ENCODE measurements around the gene MRPS34. TPM values are rescaled to one million over a fixed set of nuclear protein-coding genes. Genes with fewer than 3 reads are reported as not detected.

Gene MRPS34
- total and polyA plus RNA-seq, 9 of the 15 experiments (the other 6 are each of a cell fraction or from before 2014, with no cell fraction given): 5.2 to 334 (median 92.8) TPM

DNA sequence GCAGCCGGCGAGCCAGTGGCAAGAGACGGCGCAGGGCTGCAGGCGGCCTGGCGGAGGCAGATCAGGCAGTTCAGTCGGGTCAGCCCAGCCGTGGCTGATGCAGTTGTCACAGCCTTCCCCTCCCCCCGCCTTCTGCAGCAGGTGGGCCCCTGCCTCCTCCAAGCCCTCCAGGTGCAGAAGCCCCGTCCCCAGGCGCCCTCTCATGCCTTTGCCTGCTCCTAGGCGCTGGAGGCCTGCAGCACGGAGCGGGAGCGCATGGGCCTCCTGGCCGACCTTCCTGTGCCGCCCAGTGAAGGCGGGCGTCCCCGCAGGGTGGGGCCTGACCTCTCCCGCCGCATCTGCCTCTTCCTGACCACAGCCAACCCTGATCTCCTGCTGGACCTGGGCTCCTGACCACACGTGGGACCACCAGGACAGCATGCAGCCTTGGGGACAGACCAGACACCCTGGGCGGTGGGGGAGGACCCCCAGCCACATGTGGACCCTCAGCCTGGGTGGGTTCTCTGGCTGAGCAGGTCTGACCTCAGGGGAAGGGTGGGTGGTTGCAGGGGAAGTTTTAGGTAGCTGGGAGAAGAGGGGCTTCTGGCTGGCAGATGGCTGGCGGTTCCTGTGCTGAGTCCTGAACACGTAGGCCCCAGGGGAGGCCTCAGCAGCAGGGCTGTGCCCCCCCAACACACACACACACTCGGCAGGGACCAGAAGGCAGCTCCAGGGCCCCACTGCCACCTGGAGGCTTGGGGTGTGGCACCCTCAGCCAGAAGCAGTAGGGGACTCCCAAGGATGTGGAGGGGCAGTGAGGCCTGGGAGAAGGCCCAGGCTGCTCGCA is 3.1 kb upstream of the MRPS34 start:
- ChIA-PET POLR2A (interaction anchor here (0.5 to 0.8 kb wide), 3 partner anchors 10 to 95 kb away, joined by 3 to 5 read pairs (median 3); no protein-coding TSS in a partner anchor), CTCF (ENCODE audit: low intra/inter-chr PET ratio) (no interaction called here)
- no peaks in the 10 kb centered on the region for H3K27me3 ChIP-seq (ENCODE audit: control insufficient read depth in 2 of 2, insufficient read depth in 2 of 2, low read length in 2 of 2)
- peak overlapping the region in 1 of 2 experiments; percentile 93; a peak in 1 of 4 replicates for H3K9ac ChIP-seq (ENCODE audit: insufficient read depth in 1 of 2, low read depth in 2 of 2, low read length in 2 of 2)
- H3K79me2 ChIP-seq (ENCODE audit: control insufficient read depth, insufficient read depth, low read length): peaks cover 39% of the 10 kb centered on the region
- intact Hi-C loops (cut with micrococcal nuclease) (no loop called here), in situ Hi-C loops (cut with MboI) (no loop called here)
- peaks cover 6% of the 10 kb centered on the region; the same call in 1 of the 2 replicates for H4K20me1 ChIP-seq (replicated peaks; ENCODE audit: control insufficient read depth, insufficient read depth, low read length)
- no TSS peak for BruUV-seq (replicated peaks)
- ATAC-seq: no peak
- H3K9me1 ChIP-seq (ENCODE audit: control insufficient read depth, insufficient read depth, low read length): peaks cover 2% of the 10 kb centered on the region
- 83% methylated on average over 23 of the region's 28 CpGs for WGBS (ENCODE audit: insufficient coverage, low coverage, missing lambda C conversion rate)
- TF ChIP-seq POLR2B (IDR thresholded peaks at IDR 0.05; ENCODE audit: low read depth, partially characterized antibody) (peak; percentile 22), POLR2G (IDR thresholded peaks at IDR 0.05; ENCODE audit: low read depth, low read length) (peak; percentile 66), SUPT5H (IDR thresholded peaks at IDR 0.05) (peak; percentile 12; the same call in 1 of the 2 replicates), ZFPM2 (CRISPR knock-in tag; IDR thresholded peaks at IDR 0.05) (no peak), RBFOX2 (IDR thresholded peaks at IDR 0.05; ENCODE audit: low read depth, low read length) (peak; percentile 38), HIVEP1 (CRISPR knock-in tag; IDR thresholded peaks at IDR 0.05) (no peak)
- TF ChIP-seq, protein P1, sequence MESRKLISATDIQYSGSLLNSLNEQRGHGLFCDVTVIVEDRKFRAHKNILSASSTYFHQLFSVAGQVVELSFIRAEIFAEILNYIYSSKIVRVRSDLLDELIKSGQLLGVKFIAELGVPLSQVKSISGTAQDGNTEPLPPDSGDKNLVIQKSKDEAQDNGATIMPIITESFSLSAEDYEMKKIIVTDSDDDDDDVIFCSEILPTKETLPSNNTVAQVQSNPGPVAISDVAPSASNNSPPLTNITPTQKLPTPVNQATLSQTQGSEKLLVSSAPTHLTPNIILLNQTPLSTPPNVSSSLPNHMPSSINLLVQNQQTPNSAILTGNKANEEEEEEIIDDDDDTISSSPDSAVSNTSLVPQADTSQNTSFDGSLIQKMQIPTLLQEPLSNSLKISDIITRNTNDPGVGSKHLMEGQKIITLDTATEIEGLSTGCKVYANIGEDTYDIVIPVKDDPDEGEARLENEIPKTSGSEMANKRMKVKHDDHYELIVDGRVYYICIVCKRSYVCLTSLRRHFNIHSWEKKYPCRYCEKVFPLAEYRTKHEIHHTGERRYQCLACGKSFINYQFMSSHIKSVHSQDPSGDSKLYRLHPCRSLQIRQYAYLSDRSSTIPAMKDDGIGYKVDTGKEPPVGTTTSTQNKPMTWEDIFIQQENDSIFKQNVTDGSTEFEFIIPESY (CRISPR knock-in tag; IDR thresholded peaks at IDR 0.05): peak; percentile 84
- H3K27ac ChIP-seq (ENCODE audit: extremely low read depth, low read depth, low read length): no peak overlapping the region
- no peak for DNase-seq (ENCODE audit: extremely low read depth in 1 of 4, low spot score in 3 of 4)
- no peaks in the 10 kb centered on the region for H3K9me3 ChIP-seq (replicated peaks; ENCODE audit: control insufficient read depth, insufficient read depth, low read depth, low read length)
- no peak for FAIRE-seq
- H3K4me1 ChIP-seq (replicated peaks in 1 of 2; ENCODE audit: control insufficient read depth in 2 of 2, insufficient read depth in 2 of 2, low read length in 2 of 2): peaks cover 13 to 93% of the 10 kb centered on the region in 2 experiments; a peak in 4 of 5 replicates
- H3K4me2 ChIP-seq (ENCODE audit: insufficient read depth, low read length): no peak overlapping the region
- peaks cover 58% of the 10 kb centered on the region; the same call in 2 of the 3 replicates for H3K36me3 ChIP-seq (ENCODE audit: control insufficient read depth, insufficient read depth, low read length)
- no peak overlapping the region for H3K4me3 ChIP-seq
- no peak overlapping the region for H2AFZ ChIP-seq (ENCODE audit: low read depth, low read length)
